ENCODE measurements around the gene ABHD16A. TPM values are rescaled to one million over a fixed set of nuclear protein-coding genes. Genes with fewer than 3 reads are reported as not detected.
A peak's percentile ranks its signal among the peaks of the same experiment; 100 is the strongest.

The ABHD16A gene
- total and polyA plus RNA-seq, 4 donors: 26.6 to 59.4 (median 34.9) TPM

- H3K9me3 ChIP-seq (ENCODE audit: control insufficient read depth in 4 of 4, low read length in 3 of 4): no peaks in the 10 kb centered on the region
- DNase-seq (ENCODE audit: low spot score): peak; percentile 56
- peaks cover 22 to 60% (median 46%) of the 10 kb centered on the region in 4 donors for H3K4me1 ChIP-seq (ENCODE audit: control insufficient read depth in 4 of 4, insufficient read depth in 4 of 4, low read length in 3 of 4)
- H3K27ac ChIP-seq (ENCODE audit: low read depth in 1 of 2, low read length in 2 of 2): peak overlapping the region; percentile 85 to 90
- no peak for TF ChIP-seq MAX (IDR thresholded peaks at IDR 0.05)
- no peak for TF ChIP-seq TAF1 (conservative IDR thresholded peaks at IDR 0.05)
- TF ChIP-seq JUND (IDR thresholded peaks at IDR 0.05): peak in 1 of 2 donors; percentile 5
- TF ChIP-seq FOXA1 (IDR thresholded peaks at IDR 0.05): peak; percentile 67
- peak in 1 of 2 donors; percentile 3 for TF ChIP-seq RXRA (IDR thresholded peaks at IDR 0.05)
- peak; percentile 40 to 51 for TF ChIP-seq RAD21 (IDR thresholded peaks at IDR 0.05)
- no peak for TF ChIP-seq GABPA (IDR thresholded peaks at IDR 0.05 in 1 of 2, conservative IDR thresholded peaks at IDR 0.05 in 1 of 2)
- TF ChIP-seq HNF4G (IDR thresholded peaks at IDR 0.05): no peak
- peak; percentile 1 for TF ChIP-seq ZBTB33 (IDR thresholded peaks at IDR 0.05)
- TF ChIP-seq CTCF (IDR thresholded peaks at IDR 0.05; ENCODE audit: low read depth, low read length, missing input control): peak; percentile 23
- TF ChIP-seq NR2F2 (IDR thresholded peaks at IDR 0.05): peak; percentile 63
- no peak for TF ChIP-seq YY1 (IDR thresholded peaks at IDR 0.05)
- TF ChIP-seq ATF3 (IDR thresholded peaks at IDR 0.05): no peak
- TF ChIP-seq REST (IDR thresholded peaks at IDR 0.05): no peak
- peak; percentile 83 for TF ChIP-seq FOXA2 (IDR thresholded peaks at IDR 0.05)
- TF ChIP-seq EGR1 (IDR thresholded peaks at IDR 0.05; ENCODE audit: low read depth in 2 of 2): peak in 1 of 2 donors; percentile 9
- TF ChIP-seq HNF4A (conservative IDR thresholded peaks at IDR 0.05): peak; percentile 10 to 31
- TF ChIP-seq SP1 (IDR thresholded peaks at IDR 0.05): peak; percentile 37
- no peak overlapping the region for H3K4me3 ChIP-seq (ENCODE audit: low read depth in 1 of 3, low read length in 3 of 3)
- WGBS: 9% methylated on average over 6 of the region's 6 CpGs
- H3K36me3 ChIP-seq (ENCODE audit: control insufficient read depth in 4 of 4, insufficient read depth in 3 of 4, low read depth in 1 of 4, low read length in 3 of 4): peaks cover 2 to 8% (median 6%) of the 10 kb centered on the region in 4 donors
- no peaks in the 10 kb centered on the region for H3K27me3 ChIP-seq (ENCODE audit: control insufficient read depth in 4 of 4, insufficient read depth in 4 of 4, low read length in 3 of 4)
- peak overlapping the region; percentile 3 to 74 for H3K9ac ChIP-seq (ENCODE audit: low read depth in 1 of 2, low read length in 2 of 2)
Observed at GRCh38 chr6:31737991-31738979, 35.2 kb upstream of the ABHD16A start.

Data from liver (tissue), 9 donors.